Measurements from ENCODE around the gene PSMD13.

The PSMD13 gene

GRCh38 chr11:250274-250673 lies 13.5 kb downstream of the PSMD13 start:
- no peak for DNase-seq (ENCODE audit: low spot score)

GRCh38 chr11:250740-251299 lies 14.0 kb downstream of the PSMD13 start:
- peak; percentile 82 for DNase-seq (ENCODE audit: low spot score)

- DNase-seq (ENCODE audit: low spot score): peak; percentile 31
Measured at GRCh38 chr11:251550-251949, 14.8 kb downstream of the PSMD13 start.

GRCh38 chr11:252666-253065 lies 15.9 kb downstream of the PSMD13 start:
- DNase-seq (ENCODE audit: low spot score): no peak

GRCh38 chr11:253160-253885 lies 16.5 kb downstream of the PSMD13 start:
- DNase-seq (ENCODE audit: low spot score): no peak

GRCh38 chr11:253886-254270 lies 17.1 kb downstream of the PSMD13 start:
- DNase-seq (ENCODE audit: low spot score): no peak

- no peak for DNase-seq (ENCODE audit: low spot score)
Measured at GRCh38 chr11:255176-255575, 18.4 kb downstream of the PSMD13 start.

GRCh38 chr11:255816-256215 lies 19.0 kb downstream of the PSMD13 start:
- no peak for DNase-seq (ENCODE audit: low spot score)

GRCh38 chr11:256952-257737 lies 20.4 kb downstream of the PSMD13 start:
- peak; percentile 30 for DNase-seq (ENCODE audit: low spot score)

- peak; percentile 51 for DNase-seq (ENCODE audit: low spot score)
Measured at GRCh38 chr11:257766-258493, 21.2 kb downstream of the PSMD13 start.

- DNase-seq (ENCODE audit: low spot score): no peak
Measured at GRCh38 chr11:259413-259812, 22.6 kb downstream of the PSMD13 start.

- peak; percentile 35 for DNase-seq (ENCODE audit: low spot score)
Measured at GRCh38 chr11:261624-262023, 24.8 kb downstream of the PSMD13 start.

- peak; percentile 51 for DNase-seq (ENCODE audit: low spot score)
Measured at GRCh38 chr11:266676-267439, 30.1 kb downstream of the PSMD13 start.

- peak; percentile 77 for DNase-seq (ENCODE audit: low spot score)
Measured at GRCh38 chr11:267491-267994, 30.8 kb downstream of the PSMD13 start.

GRCh38 chr11:268716-269145 lies 32.0 kb downstream of the PSMD13 start:
- peak; percentile 86 for DNase-seq (ENCODE audit: low spot score)

- peak; percentile 99 for DNase-seq (ENCODE audit: low spot score)
Measured at GRCh38 chr11:269146-269890, 32.5 kb downstream of the PSMD13 start.

- no peak for DNase-seq (ENCODE audit: low spot score)
Measured at GRCh38 chr11:270451-271318, 33.9 kb downstream of the PSMD13 start.

- no peak for DNase-seq (ENCODE audit: low spot score)
Measured at GRCh38 chr11:271319-271715, 34.5 kb downstream of the PSMD13 start.

- no peak for DNase-seq (ENCODE audit: low spot score)
Measured at GRCh38 chr11:272195-272930, 35.6 kb downstream of the PSMD13 start.
